Activated CD8-positive, alpha-beta T cell treated with anti-CD3 and anti-CD28 coated beads for 36 hours (primary cell): ENCODE data around the gene GMEB1. TPM values are rescaled to one million over a fixed set of nuclear protein-coding genes. Genes with fewer than 3 reads are reported as not detected.
A peak's percentile ranks its signal among the peaks of the same experiment; 100 is the strongest.

Source experiments
- ATAC-seq: fragments of 200-7000 bp; cut with Tn5 transposase; one replicate; pipeline ENCODE4 v1.10.0; 2021; ENCODE audit warnings: mild to moderate bottlenecking, moderate library complexity
- CTCF ChIA-PET: fragments of 350-600 bp; sonication (Branson Sonifier 250); formaldehyde crosslinking; loops from one replicate; lab custom pipeline; 2021; ENCODE audit warnings: antibody characterized with exemption; lab: Charles Lee
- POLR2A ChIA-PET: fragments of 350-600 bp; sonication (Branson Sonifier 250); formaldehyde crosslinking; loops from one replicate; lab custom pipeline; 2021; ENCODE audit warnings: antibody characterized with exemption; lab: Charles Lee
- DNase-seq: peaks from one replicate; pipeline ENCODE4 v3.0.0-alpha.2; 2020
- H3K27ac Mint-ChIP-seq: one replicate; pipeline ENCODE4 v1.8.0; 2021; ENCODE audit warnings: mild to moderate bottlenecking, mixed read lengths
- H3K27me3 Mint-ChIP-seq: one replicate; pipeline ENCODE4 v1.8.0; 2021; ENCODE audit warnings: mixed read lengths
- H3K36me3 Mint-ChIP-seq: one replicate; pipeline ENCODE4 v1.8.0; 2021; ENCODE audit warnings: low read depth, mixed read lengths
- H3K4me1 Mint-ChIP-seq: one replicate; pipeline ENCODE4 v1.8.0; 2021; ENCODE audit warnings: low read depth, mixed read lengths
- H3K4me3 Mint-ChIP-seq: one replicate; pipeline ENCODE4 v1.8.0; 2021; ENCODE audit warnings: mild to moderate bottlenecking, moderate library complexity, mixed read lengths
- H3K9me3 Mint-ChIP-seq: one replicate; pipeline ENCODE4 v1.8.0; 2021; ENCODE audit warnings: mixed read lengths
- CTCF ChIP-seq: fragments of 200-600 bp; IDR thresholded peaks from one replicate; pipeline ENCODE4 v1.8.0; 2022; ENCODE audit warnings: antibody characterized with exemption, mild to moderate bottlenecking
- intact Hi-C: fragments of 100-400 bp; cut with micrococcal nuclease; formaldehyde crosslinking; loops from one replicate; pipeline ENCODE4 v1.10.0; 2022
- total RNA-seq, 2 experiments: library from RNA; stranded (reverse); gene quantifications; one replicate each; pipeline ENCODE4 v1.2.3, GENCODE V29; 2021

Gene GMEB1
- total RNA-seq, 2 experiments from 2014 or later: 22.0 to 23.3 TPM

- POLR2A ChIA-PET: interaction anchor here (1.0 to 2.9 kb wide), 3 partner anchors 10 to 17 kb away, joined by 3 to 8 read pairs (median 3); no protein-coding TSS in a partner anchor
Measured at GRCh38 chr1:28755701-28756100, 87.1 kb downstream of the GMEB1 start.

GRCh38 chr1:28756846-28757245 is 88.3 kb downstream of the GMEB1 start:
- DNase-seq: peak; percentile 18
- CTCF ChIA-PET: interaction anchor here (0.7 to 2.9 kb wide), 7 partner anchors 12 to 446 kb away, joined by 3 to 11 read pairs (median 4); partner anchors contain the start of gene TAF12
- no peak for ATAC-seq
- H3K36me3 Mint-ChIP-seq: peaks cover 29% of the 10 kb centered on the region
- POLR2A ChIA-PET: interaction anchor here (0.6 to 1.0 kb wide), 3 partner anchors 10 to 17 kb away, joined by 3 to 4 read pairs (median 3); no protein-coding TSS in a partner anchor
- TF ChIP-seq CTCF: peak; percentile 19
- intact Hi-C loops: no loop called here
- no peak overlapping the region for H3K27ac Mint-ChIP-seq
- no peaks in the 10 kb centered on the region for H3K9me3 Mint-ChIP-seq
- H3K4me3 Mint-ChIP-seq: no peak overlapping the region
- H3K27me3 Mint-ChIP-seq: no peaks in the 10 kb centered on the region
- H3K4me1 Mint-ChIP-seq: peaks cover 17% of the 10 kb centered on the region

More at GRCh38 chr1:28755701-28756100, 87.1 kb downstream of the GMEB1 start:
- Mint-ChIP-seq H3K36me3 (peaks cover 33% of the 10 kb centered on the region), H3K4me3 (no peak overlapping the region), H3K9me3 (no peaks in the 10 kb centered on the region), H3K4me1 (peaks cover 23% of the 10 kb centered on the region), H3K27me3 (no peaks in the 10 kb centered on the region), H3K27ac (no peak overlapping the region)
- DNase-seq (no peak), ATAC-seq (no peak)
- TF ChIP-seq CTCF: no peak
- CTCF ChIA-PET: interaction anchor here (0.8 to 2.9 kb wide), 4 partner anchors 10 to 447 kb away, joined by 3 to 11 read pairs (median 4); partner anchors contain the start of gene TAF12
- intact Hi-C loops: no loop called here

GRCh38 chr1:28758420-28758819 is 89.8 kb downstream of the GMEB1 start:
- CTCF ChIA-PET: interaction anchor here (1.0 to 2.9 kb wide), 3 partner anchors 17 to 119 kb away, joined by 3 to 7 read pairs (median 6); partner anchors contain the start of gene YTHDF2
- H3K27ac Mint-ChIP-seq: peak overlapping the region; percentile 38
- peaks cover 26% of the 10 kb centered on the region for H3K36me3 Mint-ChIP-seq
- POLR2A ChIA-PET: interaction anchor here (0.9 to 1.1 kb wide), 2 partner anchors 12 to 210 kb away, joined by 3 read pairs; no protein-coding TSS in a partner anchor
- peaks cover 16% of the 10 kb centered on the region for H3K4me1 Mint-ChIP-seq
- no peak overlapping the region for H3K4me3 Mint-ChIP-seq
- H3K9me3 Mint-ChIP-seq: no peaks in the 10 kb centered on the region
- no peaks in the 10 kb centered on the region for H3K27me3 Mint-ChIP-seq
- ATAC-seq (no peak), DNase-seq (no peak)
- intact Hi-C loops: no loop called here
- no peak for TF ChIP-seq CTCF

GRCh38 chr1:28759257-28759656 is 90.7 kb downstream of the GMEB1 start:
- no peak for ATAC-seq
- intact Hi-C loops: no loop called here
- H3K27ac Mint-ChIP-seq: no peak overlapping the region
- peaks cover 23% of the 10 kb centered on the region for H3K36me3 Mint-ChIP-seq
- no peak for TF ChIP-seq CTCF
- H3K27me3 Mint-ChIP-seq: no peaks in the 10 kb centered on the region
- CTCF ChIA-PET: interaction anchor here (1.0 to 2.9 kb wide), 3 partner anchors 16 to 118 kb away, joined by 3 to 7 read pairs (median 6); partner anchors contain the start of gene YTHDF2
- H3K4me3 Mint-ChIP-seq: no peak overlapping the region
- H3K9me3 Mint-ChIP-seq: no peaks in the 10 kb centered on the region
- H3K4me1 Mint-ChIP-seq: peaks cover 12% of the 10 kb centered on the region
- POLR2A ChIA-PET: interaction anchor here (0.9 to 1.1 kb wide), 3 partner anchors 13 to 211 kb away, joined by 3 read pairs; no protein-coding TSS in a partner anchor
- DNase-seq: no peak

- intact Hi-C loops: no loop called here
- CTCF ChIA-PET: no interaction called here
- POLR2A ChIA-PET: interaction anchor here (0.6 to 1.8 kb wide), 2 partner anchors 11 to 239 kb away, joined by 3 to 4 read pairs; no protein-coding TSS in a partner anchor
- peaks cover 16% of the 10 kb centered on the region for H3K4me1 Mint-ChIP-seq
- no peak for TF ChIP-seq CTCF
- H3K36me3 Mint-ChIP-seq: peaks cover 34% of the 10 kb centered on the region
- H3K27ac Mint-ChIP-seq: no peak overlapping the region
- H3K27me3 Mint-ChIP-seq: no peaks in the 10 kb centered on the region
- no peaks in the 10 kb centered on the region for H3K9me3 Mint-ChIP-seq
- H3K4me3 Mint-ChIP-seq: no peak overlapping the region
- DNase-seq (no peak), ATAC-seq (no peak)
Measured at GRCh38 chr1:28761189-28761588, 92.6 kb downstream of the GMEB1 start.
